Neural progenitor cell (in vitro differentiated cells): ENCODE data around the gene SCYL3. TPM values are rescaled to one million over a fixed set of nuclear protein-coding genes. Genes with fewer than 3 reads are reported as not detected.

Experiments used
- DNase-seq: peaks from one replicate; pipeline ENCODE4 v3.0.0-alpha.2; 2016; ENCODE audit warnings: low spot score
- H2AFZ ChIP-seq: fragments of 200-600 bp; sonication (generic); replicated peaks from 2 replicates; pipeline ENCODE4 v1.6.1; 2016; ENCODE audit warnings: antibody characterized with exemption
- H3F3A ChIP-seq: fragments of 200-600 bp; sonication (generic); 2 replicates; pipeline ENCODE4 v1.6.1; 2016; ENCODE audit warnings: antibody characterized with exemption, low read depth
- H3K27ac ChIP-seq: fragments of 200-600 bp; sonication (generic); 2 replicates; pipeline ENCODE4 v1.5.1; 2016; ENCODE audit warnings: mild to moderate bottlenecking
- H3K27me3 ChIP-seq: fragments of 200-600 bp; sonication (generic); 2 replicates; pipeline ENCODE4 v1.6.1; 2016; ENCODE audit warnings: mild to moderate bottlenecking, moderate library complexity
- H3K36me3 ChIP-seq: fragments of 200-600 bp; sonication (generic); 2 replicates; pipeline ENCODE4 v1.5.1; 2016
- H3K4me1 ChIP-seq: fragments of 200-600 bp; sonication (generic); 2 replicates; pipeline ENCODE4 v1.6.1; 2016; ENCODE audit warnings: mixed run types
- H3K4me2 ChIP-seq: fragments of 200-600 bp; sonication (generic); 2 replicates; pipeline ENCODE4 v1.6.1; 2016
- H3K4me3 ChIP-seq: fragments of 200-600 bp; sonication (generic); 2 replicates; pipeline ENCODE4 v1.5.1; 2016
- H3K79me2 ChIP-seq: fragments of 200-600 bp; sonication (generic); 2 replicates; pipeline ENCODE4 v1.6.1; 2016; ENCODE audit warnings: low read depth
- H3K9ac ChIP-seq: fragments of 200-600 bp; sonication (generic); 2 replicates; pipeline ENCODE4 v1.6.1; 2016
- H3K9me3 ChIP-seq: fragments of 200-600 bp; sonication (generic); 2 replicates; pipeline ENCODE4 v1.5.1; 2016; ENCODE audit warnings: low read depth
- H4K20me1 ChIP-seq: fragments of 200-600 bp; sonication (generic); 2 replicates; pipeline ENCODE4 v1.6.1; 2016; ENCODE audit warnings: low read depth
- H3K27ac Mint-ChIP-seq: 3 replicates; pipeline ENCODE4 v1.8.0; 2021; ENCODE audit warnings: mixed read lengths
- H3K27me3 Mint-ChIP-seq: 2 replicates; pipeline ENCODE4 v1.8.0; 2022; ENCODE audit warnings: low read depth, mild to moderate bottlenecking, inconsistent platforms, moderate library complexity, mixed read lengths; ENCODE audit not compliant: insufficient read depth
- H3K36me3 Mint-ChIP-seq: 3 replicates; pipeline ENCODE4 v1.8.0; 2021; ENCODE audit warnings: mixed read lengths
- H3K4me1 Mint-ChIP-seq: 3 replicates; pipeline ENCODE4 v1.8.0; 2021; ENCODE audit warnings: mixed read lengths
- H3K4me3 Mint-ChIP-seq: 3 replicates; pipeline ENCODE4 v1.8.0; 2021; ENCODE audit warnings: mild to moderate bottlenecking, moderate library complexity, mixed read lengths
- H3K9me3 Mint-ChIP-seq: 3 replicates; pipeline ENCODE4 v1.8.0; 2020; ENCODE audit warnings: mixed read lengths
- EZH2 ChIP-seq: fragments of 200-600 bp; sonication (generic); IDR thresholded peaks from 2 replicates; pipeline ENCODE4 v1.6.1; 2017; ENCODE audit warnings: antibody characterized with exemption, mild to moderate bottlenecking, moderate library complexity
- EZH2phosphoT487 ChIP-seq: fragments of 200-600 bp; sonication (generic); IDR thresholded peaks from 2 replicates; pipeline ENCODE4 v1.6.1; 2017; ENCODE audit warnings: antibody characterized with exemption
- total RNA-seq: library from RNA; depleted of rRNA; stranded (reverse); fragments of >200 nt; gene quantifications from 2 replicates; pipeline ENCODE4 v1.2.3, GENCODE V29; 2015; ENCODE audit warnings: low replicate concordance
- TF ChIP-seq, protein P1 (sequence below): fragments of 200-600 bp; sonication (generic); IDR thresholded peaks from 2 replicates; pipeline ENCODE4 v1.5.1; 2017; ENCODE audit warnings: antibody characterized with exemption, mild to moderate bottlenecking

The SCYL3 gene
- total RNA-seq, 1 donor from 2014 or later: 12.8 TPM

- Mint-ChIP-seq H3K36me3 (peaks cover 28% of the 10 kb centered on the region), H3K4me1 (no peaks in the 10 kb centered on the region), H3K27me3 (no peaks in the 10 kb centered on the region), H3K4me3 (no peak overlapping the region), H3K27ac (no peak overlapping the region), H3K9me3 (no peaks in the 10 kb centered on the region)
- Histone ChIP-seq H3K79me2 (no peaks in the 10 kb centered on the region), H3K9me3 (no peaks in the 10 kb centered on the region), H4K20me1 (peaks cover 3% of the 10 kb centered on the region), H3K36me3 (peaks cover 4% of the 10 kb centered on the region), H3K4me1 (no peaks in the 10 kb centered on the region), H3K4me2 (no peak overlapping the region), H3K27me3 (no peaks in the 10 kb centered on the region), H3F3A (no peaks in the 10 kb centered on the region), H3K27ac (no peak overlapping the region), H2AFZ (no peak overlapping the region), H3K4me3 (no peak overlapping the region), H3K9ac (no peak overlapping the region)
- no peak for DNase-seq
- TF ChIP-seq EZH2 (no peak), EZH2phosphoT487 (no peak)
- TF ChIP-seq, protein P1, sequence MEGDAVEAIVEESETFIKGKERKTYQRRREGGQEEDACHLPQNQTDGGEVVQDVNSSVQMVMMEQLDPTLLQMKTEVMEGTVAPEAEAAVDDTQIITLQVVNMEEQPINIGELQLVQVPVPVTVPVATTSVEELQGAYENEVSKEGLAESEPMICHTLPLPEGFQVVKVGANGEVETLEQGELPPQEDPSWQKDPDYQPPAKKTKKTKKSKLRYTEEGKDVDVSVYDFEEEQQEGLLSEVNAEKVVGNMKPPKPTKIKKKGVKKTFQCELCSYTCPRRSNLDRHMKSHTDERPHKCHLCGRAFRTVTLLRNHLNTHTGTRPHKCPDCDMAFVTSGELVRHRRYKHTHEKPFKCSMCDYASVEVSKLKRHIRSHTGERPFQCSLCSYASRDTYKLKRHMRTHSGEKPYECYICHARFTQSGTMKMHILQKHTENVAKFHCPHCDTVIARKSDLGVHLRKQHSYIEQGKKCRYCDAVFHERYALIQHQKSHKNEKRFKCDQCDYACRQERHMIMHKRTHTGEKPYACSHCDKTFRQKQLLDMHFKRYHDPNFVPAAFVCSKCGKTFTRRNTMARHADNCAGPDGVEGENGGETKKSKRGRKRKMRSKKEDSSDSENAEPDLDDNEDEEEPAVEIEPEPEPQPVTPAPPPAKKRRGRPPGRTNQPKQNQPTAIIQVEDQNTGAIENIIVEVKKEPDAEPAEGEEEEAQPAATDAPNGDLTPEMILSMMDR: no peak
These were observed 15.2 kb downstream of the SCYL3 start for GRCh38 chr1:169878498-169878897.

DNA sequence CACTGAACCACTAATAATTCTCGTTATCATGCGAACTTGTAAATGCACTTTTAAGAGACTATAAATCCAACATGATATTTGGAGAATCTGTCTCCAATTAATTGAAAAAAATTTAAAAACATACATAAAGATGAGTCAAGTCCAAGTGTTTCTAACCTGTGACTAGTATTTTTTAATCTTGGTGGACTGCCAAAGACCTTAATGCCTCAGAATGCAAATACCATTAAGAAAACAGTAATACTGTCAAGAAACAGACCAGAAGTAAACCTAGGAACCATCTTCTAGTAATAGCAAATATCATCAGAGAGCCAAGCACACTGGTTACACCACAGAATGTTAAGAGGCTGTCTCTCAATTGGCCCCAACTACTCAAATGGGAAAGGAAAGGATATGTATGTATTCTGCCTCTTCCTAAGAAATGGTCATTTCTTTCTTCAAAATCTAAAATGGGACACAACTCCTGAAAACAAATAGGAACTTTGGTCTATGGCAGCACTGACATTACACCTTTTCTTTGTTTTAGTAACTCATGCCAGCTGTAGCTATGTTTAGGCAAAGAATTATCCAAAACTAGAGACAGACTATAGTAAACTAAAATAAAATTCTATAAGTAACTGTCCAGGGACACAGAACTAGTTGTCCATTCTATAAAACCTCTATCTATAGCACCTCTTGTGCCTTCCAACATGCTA lies 15.8 kb downstream of the SCYL3 start:
- Histone ChIP-seq H3K9ac (no peak overlapping the region), H3K9me3 (no peaks in the 10 kb centered on the region), H3F3A (no peaks in the 10 kb centered on the region), H3K4me3 (no peak overlapping the region), H4K20me1 (peaks cover 3% of the 10 kb centered on the region), H2AFZ (no peak overlapping the region), H3K36me3 (peaks cover 9% of the 10 kb centered on the region), H3K4me2 (no peak overlapping the region), H3K27me3 (no peaks in the 10 kb centered on the region), H3K4me1 (no peaks in the 10 kb centered on the region), H3K79me2 (no peaks in the 10 kb centered on the region), H3K27ac (no peak overlapping the region)
- Mint-ChIP-seq H3K36me3 (peaks cover 30% of the 10 kb centered on the region), H3K4me3 (no peak overlapping the region), H3K27ac (no peak overlapping the region), H3K4me1 (no peaks in the 10 kb centered on the region), H3K9me3 (peaks cover 3% of the 10 kb centered on the region), H3K27me3 (no peaks in the 10 kb centered on the region)
- TF ChIP-seq EZH2phosphoT487: no peak
- no peak for TF ChIP-seq EZH2
- TF ChIP-seq, protein P1: no peak
- DNase-seq: no peak

DNA sequence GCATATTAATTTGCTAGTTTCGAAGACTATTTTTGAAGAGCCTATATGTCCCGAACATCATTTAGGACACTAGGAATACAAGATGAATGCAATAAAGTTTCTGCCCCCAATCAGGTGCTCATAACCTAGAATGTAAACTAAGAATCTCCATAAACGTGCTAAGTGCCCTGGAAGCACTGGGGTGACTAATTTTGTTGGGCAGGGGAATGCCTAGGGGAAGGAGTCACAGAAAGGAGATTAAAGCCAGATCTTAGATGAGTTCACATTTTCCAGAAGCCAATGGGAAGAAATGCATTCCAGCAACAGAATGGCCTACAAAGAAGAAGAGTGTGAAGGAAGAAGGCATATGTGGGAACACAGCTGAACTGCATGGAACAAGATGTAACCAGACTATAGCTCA lies 19.5 kb downstream of the SCYL3 start:
- peaks cover 51% of the 10 kb centered on the region for H3K36me3 Mint-ChIP-seq
- no peaks in the 10 kb centered on the region for H3F3A ChIP-seq
- H3K27ac Mint-ChIP-seq: no peak overlapping the region
- no peak overlapping the region for H3K27ac ChIP-seq
- H2AFZ ChIP-seq: no peak overlapping the region
- H3K4me3 ChIP-seq: no peak overlapping the region
- H3K36me3 ChIP-seq: peaks cover 29% of the 10 kb centered on the region
- no peak overlapping the region for H3K4me2 ChIP-seq
- H3K4me1 Mint-ChIP-seq: no peaks in the 10 kb centered on the region
- no peaks in the 10 kb centered on the region for H3K9me3 ChIP-seq
- no peaks in the 10 kb centered on the region for H3K79me2 ChIP-seq
- H4K20me1 ChIP-seq: no peaks in the 10 kb centered on the region
- TF ChIP-seq EZH2phosphoT487 (no peak), EZH2 (no peak)
- TF ChIP-seq, protein P1: no peak
- no peaks in the 10 kb centered on the region for H3K27me3 ChIP-seq
- H3K4me3 Mint-ChIP-seq: no peak overlapping the region
- peaks cover 12% of the 10 kb centered on the region for H3K9me3 Mint-ChIP-seq
- no peak overlapping the region for H3K9ac ChIP-seq
- H3K27me3 Mint-ChIP-seq: no peaks in the 10 kb centered on the region
- DNase-seq: no peak
- H3K4me1 ChIP-seq: no peaks in the 10 kb centered on the region
